Measurements from ENCODE around the gene SYT13.
A peak's percentile ranks its signal among the peaks of the same experiment; 100 is the strongest.

The SYT13 gene

DNA sequence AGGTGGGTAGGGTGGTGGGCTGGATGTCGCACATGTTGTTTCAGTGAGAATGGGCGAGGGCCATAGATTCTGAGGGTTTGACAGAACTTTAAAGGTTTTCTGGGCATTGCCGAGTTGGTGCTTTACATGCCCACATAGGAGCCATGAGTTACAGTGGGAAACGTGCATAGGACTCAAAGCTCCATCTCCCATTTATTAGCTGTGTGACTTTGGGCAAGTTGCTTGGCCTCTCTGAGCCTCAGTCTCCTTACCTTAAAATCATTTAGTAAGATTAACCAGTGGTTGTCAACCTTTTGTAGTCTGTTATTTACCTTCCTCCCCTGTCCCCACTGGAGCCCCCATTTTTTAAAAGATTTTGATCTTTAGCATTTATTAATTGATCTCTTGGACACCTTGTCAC, 67.4 kb downstream of the SYT13 start:
- no peak for DNase-seq (ENCODE audit: low spot score)

DNA sequence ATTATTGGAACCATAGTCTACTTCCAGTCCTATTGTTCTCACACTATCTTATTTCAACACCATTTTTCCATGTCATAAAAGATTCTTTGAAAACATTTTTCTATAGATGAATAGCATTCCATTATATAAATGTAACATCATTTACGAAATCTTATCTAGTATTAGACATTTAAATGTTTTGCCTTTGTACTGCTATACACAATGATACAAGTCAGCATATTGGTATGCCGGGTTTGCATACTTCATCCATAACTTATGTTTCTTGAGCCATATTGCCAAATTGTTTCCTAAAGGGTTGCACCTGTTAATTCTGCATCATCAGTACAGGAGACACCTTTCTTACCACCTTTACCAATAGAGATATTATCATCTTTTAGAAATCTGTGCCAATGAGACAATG, 68.2 kb downstream of the SYT13 start:
- DNase-seq (ENCODE audit: low spot score) = no peak

DNA sequence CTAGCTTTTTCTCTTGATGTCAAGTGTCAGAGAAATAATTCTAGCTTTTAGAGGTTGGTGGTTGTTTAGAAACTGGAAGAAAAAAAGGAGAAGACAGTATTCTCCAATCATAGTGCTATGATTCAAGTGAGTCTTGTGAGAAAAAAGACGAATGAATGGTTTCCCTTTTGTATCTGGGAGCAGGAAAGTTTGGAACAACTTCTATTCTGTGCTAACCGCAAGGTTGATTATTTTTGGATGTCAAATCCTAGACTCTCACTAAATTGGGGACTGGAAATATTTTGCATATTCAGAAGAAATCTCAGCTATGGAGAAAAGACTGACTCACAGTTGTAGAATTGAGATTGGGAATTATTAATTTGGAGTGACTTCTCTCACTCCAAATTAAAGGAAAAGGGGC, 69.2 kb downstream of the SYT13 start:
- no peak for DNase-seq (ENCODE audit: low spot score)

DNA sequence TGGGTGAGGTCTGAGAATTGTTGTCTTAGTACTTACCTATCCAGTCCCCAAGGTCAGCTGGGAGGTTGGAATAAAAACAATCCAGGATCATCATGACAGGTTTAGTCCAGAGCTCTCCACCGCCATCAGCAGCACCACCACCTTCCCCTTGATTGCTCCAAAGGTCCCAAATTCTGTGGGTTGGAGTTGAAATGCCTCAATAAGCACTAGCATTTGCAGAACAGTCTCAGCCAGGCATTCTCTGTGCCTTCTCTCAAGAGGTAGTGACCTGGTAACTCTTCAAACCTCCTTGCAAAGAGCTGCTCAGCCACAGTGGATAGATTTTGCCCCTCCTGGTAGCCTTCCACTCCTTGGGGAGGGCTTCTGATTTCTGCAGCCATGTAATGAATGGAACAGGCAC, 70.1 kb downstream of the SYT13 start:
- no peak for DNase-seq (ENCODE audit: low spot score)

DNA sequence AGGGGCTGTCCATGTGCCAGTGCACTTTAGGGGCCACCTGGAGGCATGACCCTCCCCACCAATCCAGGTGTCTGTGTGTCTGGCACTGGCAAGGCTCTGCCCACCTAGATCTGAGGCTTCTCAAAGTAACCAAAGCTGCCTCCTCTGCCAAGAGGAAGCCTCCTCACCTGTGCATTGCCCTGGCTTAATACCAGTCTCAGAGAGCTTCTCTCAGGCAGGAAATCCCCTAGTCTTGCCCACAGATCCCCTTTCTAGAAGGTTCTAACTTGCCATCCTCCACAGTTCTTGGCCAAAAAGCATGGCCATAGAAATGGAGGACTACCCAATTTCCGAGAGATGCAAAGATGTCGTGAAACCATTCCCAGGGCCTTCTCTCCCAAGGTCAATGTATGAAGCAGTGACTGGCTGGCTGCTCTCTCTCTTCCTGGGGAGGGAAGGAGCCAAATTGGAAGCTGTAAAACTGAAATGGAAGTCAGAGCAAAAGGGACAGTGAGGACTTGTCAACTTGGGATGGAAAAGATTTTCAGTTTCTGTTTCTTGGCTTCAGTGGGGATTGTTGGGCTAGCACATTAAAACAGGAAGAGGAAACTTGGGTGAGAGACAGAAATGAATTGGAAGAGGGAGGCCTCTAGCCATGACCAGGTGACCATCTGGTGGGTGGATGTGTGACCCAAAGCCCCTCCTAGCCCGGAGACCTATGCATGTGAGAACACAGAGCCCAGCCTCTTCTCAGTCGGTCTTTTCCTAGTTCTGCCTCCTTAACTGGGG, 70.9 kb downstream of the SYT13 start:
- no peak for DNase-seq (ENCODE audit: low spot score)

DNA sequence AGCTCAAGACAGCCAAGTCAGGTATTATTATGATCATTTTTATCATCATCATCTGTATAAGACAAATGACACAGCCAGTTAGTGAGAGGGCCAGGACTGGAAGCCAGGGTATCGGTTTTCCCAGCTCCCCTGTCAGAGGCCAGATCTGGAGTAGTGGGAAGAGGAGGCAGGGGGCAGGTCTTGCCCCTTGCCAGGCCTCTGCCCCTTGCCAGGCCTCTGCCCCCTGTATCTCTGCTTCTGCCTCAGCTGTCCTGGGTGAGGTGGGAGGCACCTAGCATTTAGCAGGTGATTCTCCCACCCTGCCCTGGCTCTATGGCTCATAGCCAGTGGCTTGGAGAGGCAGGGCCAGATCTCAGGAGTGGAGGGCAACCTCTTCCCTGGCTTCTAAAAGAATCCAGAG, 72.4 kb downstream of the SYT13 start:
- no peak for DNase-seq (ENCODE audit: low spot score)

DNA sequence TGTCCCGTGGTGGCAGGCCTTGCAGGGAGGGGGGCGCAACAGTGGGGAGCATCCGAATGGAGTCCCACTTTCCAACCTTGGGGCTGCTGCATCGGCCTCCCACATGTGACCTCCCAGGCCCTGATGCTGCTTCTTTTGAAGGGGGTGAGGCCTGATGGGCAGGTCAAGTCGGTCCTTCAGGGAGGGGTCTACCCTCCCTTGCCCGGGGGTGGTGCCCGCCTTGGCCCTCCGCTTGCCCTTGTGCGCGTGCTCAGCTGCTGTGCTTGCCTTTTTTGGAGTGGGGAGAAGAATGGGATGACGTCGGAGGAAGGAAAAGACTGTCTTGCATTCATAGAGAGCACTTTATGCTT, 72.8 kb downstream of the SYT13 start:
- no peak for DNase-seq (ENCODE audit: low spot score)

DNA sequence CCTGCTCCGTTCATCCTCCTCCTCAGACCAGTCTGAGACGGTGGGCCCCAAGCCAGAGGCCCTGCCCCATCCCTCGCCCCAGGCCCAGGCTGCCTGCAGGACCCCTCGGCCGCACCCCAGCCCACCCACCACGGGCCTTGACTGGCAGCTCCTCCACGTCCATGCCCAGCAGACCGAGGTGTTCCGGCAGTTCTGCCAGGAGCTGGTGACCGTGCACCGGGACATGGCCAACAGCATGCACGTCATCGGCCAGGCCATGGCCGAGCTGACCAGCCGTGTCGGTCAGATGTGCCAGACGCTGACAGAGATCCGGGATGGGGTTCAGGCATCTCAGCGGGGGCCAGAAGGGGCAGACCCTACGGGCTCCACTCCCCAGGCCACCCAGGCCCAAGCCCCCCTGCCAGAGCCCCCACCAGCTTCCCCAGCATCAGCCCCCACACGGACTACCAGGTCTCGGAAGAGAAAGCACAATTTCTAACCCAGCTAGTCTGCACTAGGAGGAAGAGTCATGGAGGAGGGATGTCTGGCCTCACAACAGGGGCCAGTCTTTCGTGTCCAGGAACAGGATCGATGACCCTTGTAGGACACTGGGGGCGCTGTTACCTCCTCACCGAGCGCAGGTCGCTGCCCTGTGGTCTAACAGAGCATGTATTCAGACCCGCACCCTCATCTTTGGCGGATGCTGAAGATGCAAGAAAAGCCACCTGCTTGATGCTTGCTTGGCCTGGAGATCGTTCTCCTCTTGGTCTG, 73.4 kb downstream of the SYT13 start:
- DNase-seq (ENCODE audit: low spot score) = no peak

DNA sequence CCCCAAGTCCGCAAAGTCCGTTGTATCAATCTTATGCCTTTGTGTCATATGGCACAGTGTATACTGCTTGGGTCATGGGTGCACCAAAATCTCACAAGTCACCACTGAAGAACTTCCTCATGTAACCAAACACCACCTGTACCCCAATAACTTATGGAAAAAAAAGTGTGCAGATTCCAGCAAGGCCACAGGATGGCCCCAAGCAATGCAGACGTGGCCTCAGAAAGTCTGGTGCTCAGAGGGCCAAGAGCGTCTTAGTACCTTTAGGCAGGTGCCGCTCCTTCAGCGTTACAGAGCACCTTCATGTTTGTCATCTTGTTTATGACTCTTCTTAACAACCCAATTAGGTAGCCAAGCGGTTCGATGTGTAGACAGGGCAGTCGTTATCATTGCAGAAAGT, 74.4 kb downstream of the SYT13 start:
- peak; percentile 5 for DNase-seq (ENCODE audit: low spot score)

DNA sequence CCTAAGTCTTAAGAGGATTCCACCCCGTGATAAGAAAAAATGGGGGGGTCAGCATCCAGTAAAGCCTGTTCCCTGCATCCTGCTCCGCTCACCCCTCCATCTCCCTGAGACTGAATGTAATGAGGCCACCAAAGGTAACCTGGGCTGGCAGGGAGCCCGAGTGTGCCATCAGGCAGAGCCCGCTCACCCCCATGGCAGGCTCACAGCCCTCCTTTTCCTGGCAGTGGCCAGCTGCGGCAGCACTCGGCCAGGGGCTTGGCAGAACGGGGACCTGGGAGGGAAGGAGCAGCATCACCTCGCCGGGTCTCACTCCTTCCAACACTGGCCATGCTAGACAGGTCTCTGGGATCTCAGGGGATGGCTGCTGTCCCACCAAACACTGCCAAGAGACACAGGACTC, 75.3 kb downstream of the SYT13 start:
- DNase-seq (ENCODE audit: low spot score) = no peak

DNA sequence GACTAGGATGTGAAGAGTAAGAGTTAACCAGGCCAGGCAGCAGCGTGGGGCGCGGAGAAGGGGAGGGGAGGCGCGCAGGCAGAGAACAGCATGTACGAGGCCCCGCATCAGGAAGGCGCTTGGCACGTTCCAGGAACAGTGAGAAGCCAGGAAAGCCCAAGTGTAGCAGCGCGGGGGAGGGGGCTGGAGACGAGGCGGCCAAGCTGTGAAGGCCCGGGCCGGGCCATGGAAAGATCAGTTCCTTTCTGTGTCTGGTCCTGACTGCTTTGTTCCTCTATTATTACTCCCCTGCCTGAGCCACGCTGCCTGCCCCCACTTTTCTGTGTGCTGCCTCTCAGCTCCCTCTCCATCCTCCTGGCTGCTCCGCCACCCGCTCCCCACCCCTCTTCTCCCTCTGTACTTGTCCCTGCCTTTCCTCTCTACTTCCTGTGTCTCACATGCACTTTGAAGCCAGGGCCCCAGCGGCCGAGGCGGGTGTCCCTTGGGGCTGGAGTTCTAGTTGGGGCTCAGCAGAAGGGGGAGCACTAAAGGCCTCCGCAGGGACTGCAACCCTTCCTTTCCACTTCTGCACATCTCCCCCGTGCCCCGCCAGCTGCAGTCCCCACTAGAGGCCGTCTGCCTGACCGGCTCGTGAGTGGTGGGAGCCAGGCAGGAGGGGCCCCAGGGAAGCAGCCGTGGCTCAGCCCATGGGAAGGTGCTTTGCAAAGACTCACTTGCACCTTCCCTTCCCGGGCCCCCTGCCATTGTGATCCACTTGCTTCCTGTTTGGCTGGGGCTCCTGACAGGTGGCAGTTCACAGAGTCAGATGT, 76.0 kb downstream of the SYT13 start:
- DNase-seq (ENCODE audit: low spot score) = peak; percentile 7

DNA sequence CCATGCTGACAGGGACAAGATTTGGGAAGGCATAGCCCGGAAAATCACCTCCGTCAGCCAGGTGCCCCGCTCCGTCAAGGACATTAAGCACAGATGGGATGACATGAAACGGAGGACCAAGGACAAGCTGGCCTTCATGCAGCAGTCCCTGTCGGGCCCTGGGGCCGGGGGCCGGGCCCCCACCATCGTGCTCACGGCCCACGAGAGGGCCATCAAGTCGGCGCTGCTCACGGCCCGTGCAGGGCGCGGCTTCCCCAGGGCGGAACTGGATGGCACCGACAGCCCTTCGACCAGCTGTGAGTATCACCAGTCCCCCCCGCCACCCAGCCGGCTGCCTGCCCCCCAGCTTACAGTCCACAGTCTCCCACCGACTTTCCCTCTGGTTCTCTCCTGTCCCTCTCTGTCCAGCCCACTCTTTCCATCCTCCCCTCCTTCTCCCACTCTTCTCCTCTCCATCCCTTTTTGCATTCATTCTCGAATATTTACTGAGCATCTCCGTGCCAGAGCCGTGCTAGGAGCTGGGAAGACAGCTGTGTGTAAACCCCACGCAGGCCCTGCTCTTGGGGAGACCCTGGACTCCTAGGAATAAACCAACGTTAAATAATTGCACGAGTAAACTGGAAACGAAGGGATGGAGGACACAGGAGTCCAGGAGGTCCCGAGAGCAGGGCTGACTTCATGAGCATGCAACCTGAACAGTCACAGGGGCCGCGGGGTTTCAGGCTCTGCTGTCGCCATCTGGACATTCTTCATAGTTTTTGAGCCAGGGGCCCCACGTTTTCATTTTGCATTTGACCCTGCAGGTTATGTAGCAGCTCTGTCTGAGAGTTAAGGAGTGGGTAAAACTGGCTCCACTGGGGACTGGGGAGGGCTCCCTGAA, 76.9 kb downstream of the SYT13 start:
- no peak for DNase-seq (ENCODE audit: low spot score)

DNA sequence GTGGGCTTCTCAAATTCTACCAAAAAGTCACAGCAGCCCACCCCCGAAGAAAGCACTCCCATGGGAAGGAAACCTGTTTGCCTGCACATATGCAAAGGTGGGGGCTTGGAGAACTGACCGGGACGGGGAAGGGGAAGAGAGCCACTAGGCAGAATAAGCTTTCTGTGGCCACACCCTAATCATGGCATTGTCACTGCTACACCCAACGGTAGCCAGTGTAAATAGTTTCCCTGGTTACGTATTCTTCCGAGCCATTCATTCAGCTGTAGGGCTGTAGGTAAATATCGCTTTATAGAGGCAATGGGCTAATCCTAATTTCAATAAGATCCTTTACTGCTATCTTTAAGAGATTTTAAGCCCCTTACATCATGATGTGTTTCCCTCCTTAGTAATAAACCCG, 78.0 kb downstream of the SYT13 start:
- DNase-seq (ENCODE audit: low spot score) = no peak

DNA sequence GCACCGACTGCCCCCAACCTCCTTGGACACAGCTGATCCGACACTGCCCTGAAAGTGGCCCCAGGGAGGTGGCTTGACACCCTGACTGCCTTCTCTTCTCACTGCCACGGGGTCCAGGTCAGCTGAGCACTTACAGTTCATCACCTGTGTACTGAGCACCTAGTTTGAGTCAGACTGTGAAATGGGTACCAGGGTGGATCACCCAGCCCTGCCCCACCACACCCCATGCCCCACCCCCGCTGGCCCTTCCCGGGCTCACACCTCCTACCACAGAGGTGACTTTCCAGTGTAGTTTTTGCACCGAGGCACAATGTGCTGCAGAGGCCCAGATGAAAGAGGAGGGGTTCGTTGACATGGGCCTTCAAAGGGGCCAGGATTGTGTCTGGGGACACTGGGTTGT, 80.2 kb downstream of the SYT13 start:
- DNase-seq (ENCODE audit: low spot score) = no peak

DNA sequence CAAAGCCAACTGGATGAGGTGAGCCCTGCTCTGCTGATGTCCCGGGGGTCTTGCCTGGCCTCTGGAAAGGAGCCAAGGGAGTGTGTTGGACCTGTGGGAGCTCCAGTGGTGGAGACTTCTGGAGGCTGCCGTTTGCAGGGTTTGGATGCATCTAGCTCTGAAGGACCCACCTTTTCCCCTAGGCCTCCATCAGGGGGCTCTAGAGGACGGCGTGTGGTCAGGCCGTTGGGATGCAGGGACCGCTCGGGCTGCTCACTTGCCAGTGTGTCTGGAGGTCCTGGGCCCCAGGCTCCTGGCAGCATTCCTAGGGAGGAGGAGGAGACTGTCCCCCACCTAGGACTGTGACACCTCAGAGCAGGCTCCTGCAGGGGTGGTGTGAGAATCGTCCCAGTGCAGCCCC, 81.4 kb downstream of the SYT13 start:
- DNase-seq (ENCODE audit: low spot score) = no peak

DNA sequence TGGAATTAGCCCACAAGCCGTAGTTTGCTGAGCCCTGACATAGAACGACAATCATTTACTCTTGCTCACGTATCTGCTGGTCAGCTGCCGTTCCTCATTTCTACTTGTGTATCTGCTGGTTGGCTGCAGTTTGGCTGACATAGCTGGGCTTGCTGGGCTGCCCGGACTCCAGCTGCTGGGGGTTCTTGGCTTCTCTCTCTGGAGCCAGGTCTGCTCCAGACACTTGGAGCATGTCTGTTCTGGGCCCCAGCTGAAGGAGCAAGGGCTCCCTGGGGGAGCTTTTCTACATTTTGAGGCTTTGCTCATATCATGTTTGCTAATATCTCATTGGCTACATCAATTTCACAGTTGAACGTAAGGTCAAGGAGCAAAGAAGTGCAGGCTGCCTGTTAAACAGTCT, 92.4 kb downstream of the SYT13 start:
- DNase-seq (ENCODE audit: low spot score) = no peak
